Hepatocyte (in vitro differentiated cells): ENCODE measurements around the gene LTB4R.

Experiments used
- EZH2 ChIP-seq: fragments of 200-600 bp; sonication (generic); IDR thresholded peaks from 2 replicates; pipeline ENCODE4 v1.6.1; 2016; ENCODE audit warnings: antibody characterized with exemption, mild to moderate bottlenecking, borderline replicate concordance
- TF ChIP-seq, protein P1 (sequence below): fragments of 200-600 bp; sonication (generic); IDR thresholded peaks from 2 replicates; pipeline ENCODE4 v1.5.1; 2016; ENCODE audit warnings: antibody characterized with exemption, mild to moderate bottlenecking; ENCODE audit not compliant: poor library complexity

DNA sequence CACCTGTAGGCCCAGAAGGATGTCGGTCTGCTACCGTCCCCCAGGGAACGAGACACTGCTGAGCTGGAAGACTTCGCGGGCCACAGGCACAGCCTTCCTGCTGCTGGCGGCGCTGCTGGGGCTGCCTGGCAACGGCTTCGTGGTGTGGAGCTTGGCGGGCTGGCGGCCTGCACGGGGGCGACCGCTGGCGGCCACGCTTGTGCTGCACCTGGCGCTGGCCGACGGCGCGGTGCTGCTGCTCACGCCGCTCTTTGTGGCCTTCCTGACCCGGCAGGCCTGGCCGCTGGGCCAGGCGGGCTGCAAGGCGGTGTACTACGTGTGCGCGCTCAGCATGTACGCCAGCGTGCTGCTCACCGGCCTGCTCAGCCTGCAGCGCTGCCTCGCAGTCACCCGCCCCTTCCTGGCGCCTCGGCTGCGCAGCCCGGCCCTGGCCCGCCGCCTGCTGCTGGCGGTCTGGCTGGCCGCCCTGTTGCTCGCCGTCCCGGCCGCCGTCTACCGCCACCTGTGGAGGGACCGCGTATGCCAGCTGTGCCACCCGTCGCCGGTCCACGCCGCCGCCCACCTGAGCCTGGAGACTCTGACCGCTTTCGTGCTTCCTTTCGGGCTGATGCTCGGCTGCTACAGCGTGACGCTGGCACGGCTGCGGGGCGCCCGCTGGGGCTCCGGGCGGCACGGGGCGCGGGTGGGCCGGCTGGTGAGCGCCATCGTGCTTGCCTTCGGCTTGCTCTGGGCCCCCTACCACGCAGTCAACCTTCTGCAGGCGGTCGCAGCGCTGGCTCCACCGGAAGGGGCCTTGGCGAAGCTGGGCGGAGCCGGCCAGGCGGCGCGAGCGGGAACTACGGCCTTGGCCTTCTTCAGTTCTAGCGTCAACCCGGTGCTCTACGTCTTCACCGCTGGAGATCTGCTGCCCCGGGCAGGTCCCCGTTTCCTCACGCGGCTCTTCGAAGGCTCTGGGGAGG is at the start of gene LTB4R:
- TF ChIP-seq, protein P1, sequence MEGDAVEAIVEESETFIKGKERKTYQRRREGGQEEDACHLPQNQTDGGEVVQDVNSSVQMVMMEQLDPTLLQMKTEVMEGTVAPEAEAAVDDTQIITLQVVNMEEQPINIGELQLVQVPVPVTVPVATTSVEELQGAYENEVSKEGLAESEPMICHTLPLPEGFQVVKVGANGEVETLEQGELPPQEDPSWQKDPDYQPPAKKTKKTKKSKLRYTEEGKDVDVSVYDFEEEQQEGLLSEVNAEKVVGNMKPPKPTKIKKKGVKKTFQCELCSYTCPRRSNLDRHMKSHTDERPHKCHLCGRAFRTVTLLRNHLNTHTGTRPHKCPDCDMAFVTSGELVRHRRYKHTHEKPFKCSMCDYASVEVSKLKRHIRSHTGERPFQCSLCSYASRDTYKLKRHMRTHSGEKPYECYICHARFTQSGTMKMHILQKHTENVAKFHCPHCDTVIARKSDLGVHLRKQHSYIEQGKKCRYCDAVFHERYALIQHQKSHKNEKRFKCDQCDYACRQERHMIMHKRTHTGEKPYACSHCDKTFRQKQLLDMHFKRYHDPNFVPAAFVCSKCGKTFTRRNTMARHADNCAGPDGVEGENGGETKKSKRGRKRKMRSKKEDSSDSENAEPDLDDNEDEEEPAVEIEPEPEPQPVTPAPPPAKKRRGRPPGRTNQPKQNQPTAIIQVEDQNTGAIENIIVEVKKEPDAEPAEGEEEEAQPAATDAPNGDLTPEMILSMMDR, result no peak
- no peak for TF ChIP-seq EZH2
